HG02642 (cell line): Measurements from ENCODE around the gene SAMSN1.

Experiments used
- ATAC-seq: cut with Tn5 transposase; IDR thresholded peaks from one replicate; pipeline ENCODE4 v1.9.1; 2021; ENCODE audit warnings: mild to moderate bottlenecking; ENCODE audit not compliant: unreplicated experiment, poor library complexity

The SAMSN1 gene

GRCh38 chr21:14492931-14493330, 53.2 kb downstream of the SAMSN1 start:
- ATAC-seq, result no peak

GRCh38 chr21:14491269-14491681, 54.8 kb downstream of the SAMSN1 start:
- ATAC-seq, result no peak

GRCh38 chr21:14488672-14489204, 57.4 kb downstream of the SAMSN1 start:
- no peak for ATAC-seq

GRCh38 chr21:14487490-14488432, 58.4 kb downstream of the SAMSN1 start:
- no peak for ATAC-seq

- ATAC-seq, result no peak
Observed at GRCh38 chr21:14486869-14487268, 59.2 kb downstream of the SAMSN1 start.

- ATAC-seq, result no peak
Observed at GRCh38 chr21:14484188-14485009, 61.7 kb downstream of the SAMSN1 start.

- ATAC-seq, result no peak
Observed at GRCh38 chr21:14483296-14483695, 62.8 kb downstream of the SAMSN1 start.

GRCh38 chr21:14482165-14482564, 64.0 kb downstream of the SAMSN1 start:
- ATAC-seq, result peak; percentile 52

GRCh38 chr21:14480411-14481031, 65.6 kb downstream of the SAMSN1 start:
- ATAC-seq, result no peak

- no peak for ATAC-seq
Observed at GRCh38 chr21:14479241-14479786, 66.8 kb downstream of the SAMSN1 start.

- no peak for ATAC-seq
Observed at GRCh38 chr21:14477841-14478240, 68.3 kb downstream of the SAMSN1 start.

- no peak for ATAC-seq
Observed at GRCh38 chr21:14477133-14477532, 69.0 kb downstream of the SAMSN1 start.

GRCh38 chr21:14474995-14475394, 71.1 kb downstream of the SAMSN1 start:
- ATAC-seq, result no peak

- ATAC-seq, result no peak
Observed at GRCh38 chr21:14469641-14470040, 76.5 kb downstream of the SAMSN1 start.

- ATAC-seq, result no peak
Observed at GRCh38 chr21:14466715-14467114, 79.4 kb downstream of the SAMSN1 start.

GRCh38 chr21:14457762-14458161, 88.4 kb downstream of the SAMSN1 start:
- ATAC-seq, result no peak

GRCh38 chr21:14456911-14457310, 89.2 kb downstream of the SAMSN1 start:
- ATAC-seq, result no peak

- ATAC-seq, result peak; percentile 75
Observed at GRCh38 chr21:14454016-14455009, 91.8 kb downstream of the SAMSN1 start.
